HG02759 (cell line): ENCODE measurements around the gene CCDC85B.

ENCODE experiments used
- ATAC-seq: cut with Tn5 transposase; IDR thresholded peaks from one replicate; pipeline ENCODE4 v1.9.1; 2021; ENCODE audit warnings: mild to moderate bottlenecking, moderate library complexity; ENCODE audit not compliant: unreplicated experiment

CCDC85B gene

GRCh38 chr11:65857500-65857852 lies 33.0 kb upstream of the CCDC85B start:
- ATAC-seq = peak; percentile 3

- ATAC-seq = peak; percentile 54
These were observed 32.4 kb upstream of the CCDC85B start, which contains the start of gene CFL1 for GRCh38 chr11:65857853-65858680. TSS of gene CFL1 (minus strand) at chr11:65858180. CDS start at chr11:65858099, 81 bp downstream.

GRCh38 chr11:65858681-65859087 lies 31.8 kb upstream of the CCDC85B start:
- ATAC-seq = no peak

- peak; percentile 50 for ATAC-seq
These were observed 31.2 kb upstream of the CCDC85B start for GRCh38 chr11:65859095-65859811.

- ATAC-seq = no peak
These were observed 30.6 kb upstream of the CCDC85B start for GRCh38 chr11:65859812-65860277.

- ATAC-seq = peak; percentile 28
These were observed 30.0 kb upstream of the CCDC85B start, which contains the start of gene MUS81 for GRCh38 chr11:65860278-65861164. TSS of gene MUS81 (plus strand) at chr11:65860433. CDS start at chr11:65860754, 321 bp downstream.

- no peak for ATAC-seq
These were observed 29.3 kb upstream of the CCDC85B start for GRCh38 chr11:65861165-65861505.

- ATAC-seq = no peak
These were observed 28.8 kb upstream of the CCDC85B start for GRCh38 chr11:65861533-65862183.

GRCh38 chr11:65862191-65862735 lies 28.2 kb upstream of the CCDC85B start:
- no peak for ATAC-seq

- ATAC-seq = no peak
These were observed 27.3 kb upstream of the CCDC85B start for GRCh38 chr11:65862941-65863888.

GRCh38 chr11:65863889-65864705 lies 26.4 kb upstream of the CCDC85B start:
- no peak for ATAC-seq

- ATAC-seq = no peak
These were observed 25.6 kb upstream of the CCDC85B start for GRCh38 chr11:65864706-65865471.

- no peak for ATAC-seq
These were observed 24.8 kb upstream of the CCDC85B start for GRCh38 chr11:65865550-65866172.

- no peak for ATAC-seq
These were observed 23.8 kb upstream of the CCDC85B start for GRCh38 chr11:65866509-65867283.

GRCh38 chr11:65867284-65868071 lies 23.0 kb upstream of the CCDC85B start:
- ATAC-seq = no peak
